Neuronal stem cell (in vitro differentiated cells): ENCODE data around the gene ZFP3.
"Not testable (repeated sequence)": the region's sequence is repeated elsewhere in the genome, so short reads cannot be mapped to it uniquely, and the experiment has no call there.

Experiments used
- DNase-seq: peaks from one replicate; pipeline ENCODE4 v3.0.0-alpha.2; 2013; ENCODE audit warnings: low spot score
- H2AFZ ChIP-seq: one replicate; pipeline ENCODE4 v1.6.1; 2013; ENCODE audit warnings: mild to moderate bottlenecking, low read length, inconsistent platforms
- H2AK5ac ChIP-seq: 2 replicates; pipeline ENCODE4 v1.6.1; 2013; ENCODE audit warnings: low read depth, mild to moderate bottlenecking, inconsistent platforms, low read length, moderate library complexity, mixed read lengths
- H2BK120ac ChIP-seq: 2 replicates; pipeline ENCODE4 v1.6.1; 2013; ENCODE audit warnings: low read depth, mild to moderate bottlenecking, inconsistent platforms, low read length, moderate library complexity, mixed read lengths
- H2BK12ac ChIP-seq: one replicate; pipeline ENCODE4 v1.6.1; 2013; ENCODE audit warnings: low read length, inconsistent platforms
- H2BK15ac ChIP-seq: 2 replicates; pipeline ENCODE4 v1.6.1; 2013; ENCODE audit warnings: mild to moderate bottlenecking, low read length, inconsistent platforms, mixed read lengths
- H2BK5ac ChIP-seq: one replicate; pipeline ENCODE4 v1.6.1; 2013; ENCODE audit warnings: inconsistent platforms, mild to moderate bottlenecking, low read length, moderate library complexity
- H3K14ac ChIP-seq: one replicate; pipeline ENCODE4 v1.6.1; 2013; ENCODE audit warnings: low read length, inconsistent platforms
- H3K18ac ChIP-seq: 2 replicates; pipeline ENCODE4 v1.6.1; 2013; ENCODE audit warnings: low read length, inconsistent platforms
- H3K23ac ChIP-seq: 2 replicates; pipeline ENCODE4 v1.6.1; 2013; ENCODE audit warnings: low read depth, mild to moderate bottlenecking, mixed read lengths, low read length, inconsistent platforms; ENCODE audit not compliant: poor library complexity
- H3K27ac ChIP-seq: replicated peaks from 3 replicates; pipeline ENCODE4 v1.5.1; 2013; ENCODE audit warnings: low read length, inconsistent platforms
- H3K27me3 ChIP-seq, 3 experiments: 2 replicates each; pipeline ENCODE4 v1.6.1; 2013; ENCODE audit warnings: low read length in 3 of 3, mild to moderate bottlenecking in 2 of 3, inconsistent platforms in 1 of 3, low read depth in 1 of 3, mixed read lengths in 1 of 3, moderate library complexity in 1 of 3; ENCODE audit not compliant: control insufficient read depth in 3 of 3, insufficient read depth in 3 of 3
- H3K36me3 ChIP-seq, 2 donors: replicated peaks in 1 of 2; 2 replicates each; pipeline ENCODE4 v1.6.1; 2013; ENCODE audit warnings: low read length in 2 of 2; ENCODE audit not compliant: control insufficient read depth in 2 of 2, insufficient read depth in 2 of 2
- H3K4ac ChIP-seq: 2 replicates; pipeline ENCODE4 v1.6.1; 2013; ENCODE audit warnings: inconsistent platforms, mild to moderate bottlenecking, low read length, moderate library complexity
- H3K4me1 ChIP-seq, 2 donors: 1 replicate in 1 of 2; 2 replicates in 1 of 2; pipeline ENCODE4 v1.6.1; 2013; ENCODE audit warnings: low read length in 2 of 2, low read depth in 1 of 2; ENCODE audit not compliant: control insufficient read depth in 2 of 2, insufficient read depth in 1 of 2
- H3K4me2 ChIP-seq: one replicate; pipeline ENCODE4 v1.6.1; 2013; ENCODE audit warnings: mild to moderate bottlenecking, low read length, inconsistent platforms; ENCODE audit not compliant: insufficient read depth, poor library complexity, severe bottlenecking
- H3K4me3 ChIP-seq, 2 donors: 2 replicates each; pipeline ENCODE4 v1.5.1; 2013; ENCODE audit warnings: low read length in 2 of 2, mild to moderate bottlenecking in 2 of 2, inconsistent platforms in 1 of 2, moderate library complexity in 1 of 2
- H3K79me1 ChIP-seq: one replicate; pipeline ENCODE4 v1.6.1; 2013; ENCODE audit warnings: low read depth, mild to moderate bottlenecking, inconsistent platforms, low read length, moderate library complexity
- H3K9ac ChIP-seq: one replicate; pipeline ENCODE4 v1.6.1; 2013; ENCODE audit warnings: mild to moderate bottlenecking, low read depth, low read length, inconsistent platforms; ENCODE audit not compliant: poor library complexity
- H3K9me3 ChIP-seq, 2 donors: replicated peaks in 1 of 2; 2 replicates each; pipeline versions ENCODE3 to v1.6.1; 2013; ENCODE audit warnings: low read length in 2 of 2, mild to moderate bottlenecking in 2 of 2, inconsistent platforms in 1 of 2, low read depth in 1 of 2, mixed read lengths in 1 of 2, moderate library complexity in 1 of 2; ENCODE audit not compliant: control insufficient read depth in 2 of 2, insufficient read depth in 1 of 2
- H4K8ac ChIP-seq: one replicate; pipeline ENCODE4 v1.6.1; 2013; ENCODE audit warnings: low read depth, mild to moderate bottlenecking, inconsistent platforms, low read length, moderate library complexity
- H4K91ac ChIP-seq: one replicate; pipeline ENCODE4 v1.6.1; 2013; ENCODE audit warnings: low read length, low read depth, mild to moderate bottlenecking, inconsistent platforms; ENCODE audit not compliant: poor library complexity
- WGBS, 2 donors: extraction: QIAGEN DNeasy Blood & Tissue Kit; methylation state at CpG; one replicate each; pipeline ENCODE4 v1.1.7; 2013; ENCODE audit warnings: missing lambda C conversion rate in 2 of 2, mixed read lengths in 1 of 2; ENCODE audit not compliant: insufficient read length in 2 of 2, insufficient replicate concordance in 1 of 2; ENCODE audit errors: extremely low coverage in 2 of 2; 5-methylcytosine and 5-hydroxymethylcytosine counted together

Gene ZFP3

GRCh38 chr17:5065227-5065744 is 13.0 kb upstream of the ZFP3 start:
- H3K4me3 ChIP-seq: no peak overlapping the region
- DNase-seq: no peak

GRCh38 chr17:5068236-5068635 is 10.0 kb upstream of the ZFP3 start:
- Histone ChIP-seq H3K79me1 (no peaks in the 10 kb centered on the region), H2BK15ac (no peak overlapping the region), H3K4ac (no peak overlapping the region), H3K18ac (no peak overlapping the region), H2AK5ac (no peak overlapping the region), H3K27ac (no peak overlapping the region), H3K9ac (no peak overlapping the region), H3K14ac (no peak overlapping the region), H3K23ac (no peak overlapping the region), H3K27me3 (no peaks in the 10 kb centered on the region), H4K91ac (no peak overlapping the region), H3K4me2 (no peak overlapping the region), H3K9me3 (no peaks in the 10 kb centered on the region), H3K4me1 (no peaks in the 10 kb centered on the region), H4K8ac (no peak overlapping the region), H2BK12ac (no peak overlapping the region), H3K4me3 (no peak overlapping the region), H2BK120ac (no peak overlapping the region), H2BK5ac (no peak overlapping the region), H2AFZ (no peak overlapping the region), H3K36me3 (no peaks in the 10 kb centered on the region)
- no peak for DNase-seq
- no CpG with 5 or more reads among the region's 3 CpGs for WGBS, 2 donors

More at GRCh38 chr17:5065227-5065744, 13.0 kb upstream of the ZFP3 start:
- H3K9me3 ChIP-seq: no peaks in the 10 kb centered on the region
- H3K4ac ChIP-seq: no peak overlapping the region
- H3K79me1 ChIP-seq: no peaks in the 10 kb centered on the region
- H3K23ac ChIP-seq: no peak overlapping the region
- no peak overlapping the region for H2AFZ ChIP-seq
- no peaks in the 10 kb centered on the region for H3K4me1 ChIP-seq
- no peak overlapping the region for H2BK120ac ChIP-seq
- H3K27me3 ChIP-seq: no peaks in the 10 kb centered on the region
- H2BK5ac ChIP-seq: no peak overlapping the region
- H3K27ac ChIP-seq: no peak overlapping the region
- H2BK15ac ChIP-seq: no peak overlapping the region
- H3K36me3 ChIP-seq: no peaks in the 10 kb centered on the region
- H3K4me2 ChIP-seq: no peak overlapping the region
- H3K14ac ChIP-seq: no peak overlapping the region
- no peak overlapping the region for H4K91ac ChIP-seq
- WGBS, 2 donors: no CpG with 5 or more reads among the region's 1 CpG
- H2BK12ac ChIP-seq: no peak overlapping the region
- H3K9ac ChIP-seq: no peak overlapping the region
- H3K18ac ChIP-seq: no peak overlapping the region
- no peak overlapping the region for H4K8ac ChIP-seq
- no peak overlapping the region for H2AK5ac ChIP-seq

GRCh38 chr17:5069724-5070123 is 8.5 kb upstream of the ZFP3 start:
- no peaks in the 10 kb centered on the region for H3K4me1 ChIP-seq
- H3K4me2 ChIP-seq: no peak overlapping the region
- no peaks in the 10 kb centered on the region for H3K9me3 ChIP-seq
- H3K27ac ChIP-seq: no peak overlapping the region
- no peak overlapping the region for H3K23ac ChIP-seq
- no peaks in the 10 kb centered on the region for H3K36me3 ChIP-seq
- H3K18ac ChIP-seq: no peak overlapping the region
- no peak overlapping the region for H2BK5ac ChIP-seq
- H3K79me1 ChIP-seq: no peaks in the 10 kb centered on the region
- H3K9ac ChIP-seq: no peak overlapping the region
- H4K8ac ChIP-seq: no peak overlapping the region
- H2BK120ac ChIP-seq: no peak overlapping the region
- DNase-seq: no peak
- no peak overlapping the region for H3K4me3 ChIP-seq
- H3K14ac ChIP-seq: no peak overlapping the region
- H2BK15ac ChIP-seq: no peak overlapping the region
- no CpG with 5 or more reads among the region's 4 CpGs for WGBS, 2 donors
- no peak overlapping the region for H2AK5ac ChIP-seq
- H2BK12ac ChIP-seq: no peak overlapping the region
- H3K4ac ChIP-seq: no peak overlapping the region
- H4K91ac ChIP-seq: no peak overlapping the region
- no peaks in the 10 kb centered on the region for H3K27me3 ChIP-seq
- no peak overlapping the region for H2AFZ ChIP-seq

DNA sequence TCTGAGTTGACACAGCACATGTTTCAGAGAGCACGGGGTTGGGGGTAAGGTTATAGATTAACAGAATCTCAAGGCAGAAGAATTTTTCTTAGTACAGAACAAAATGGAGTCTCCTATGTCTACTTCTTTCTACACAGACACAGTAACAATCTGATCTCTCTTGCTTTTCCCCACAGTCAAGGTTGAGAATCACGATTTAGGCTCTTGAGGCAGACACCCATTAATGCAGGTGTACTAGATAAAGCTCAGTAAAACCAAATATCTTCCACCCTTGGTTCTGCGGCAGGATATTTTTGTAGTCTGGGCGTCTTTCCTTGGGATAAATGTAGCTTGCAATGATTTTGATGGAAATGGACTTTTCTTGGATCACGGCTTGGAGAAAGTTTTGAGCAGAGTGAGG is 2.8 kb upstream of the ZFP3 start:
- not testable (repeated sequence) for H3K4me3 ChIP-seq, H3K9ac ChIP-seq, H3K4me1 ChIP-seq, H4K91ac ChIP-seq, DNase-seq, H3K23ac ChIP-seq, H3K4ac ChIP-seq, H3K27ac ChIP-seq, H3K79me1 ChIP-seq, H2BK5ac ChIP-seq, H3K18ac ChIP-seq, H2BK15ac ChIP-seq, H3K36me3 ChIP-seq, H3K4me2 ChIP-seq, H4K8ac ChIP-seq, H2AK5ac ChIP-seq, H2BK120ac ChIP-seq, H3K14ac ChIP-seq, H2BK12ac ChIP-seq
- peak overlapping the region; percentile 45 for H2AFZ ChIP-seq
- H3K27me3 ChIP-seq: peaks cover 0 to 11% (median 0%) of the 10 kb centered on the region in 3 experiments
- H3K9me3 ChIP-seq: peaks cover 4 to 15% of the 10 kb centered on the region in 2 donors
- no CpG with 5 or more reads among the region's 5 CpGs for WGBS, 2 donors
